GM21528 (cell line): ENCODE measurements around the gene PKNOX1.
"Not testable (repeated sequence)": the region's sequence is repeated elsewhere in the genome, so short reads cannot be mapped to it uniquely, and the experiment has no call there.

Experiments
- ATAC-seq: cut with Tn5 transposase; IDR thresholded peaks from one replicate; pipeline ENCODE4 v1.9.1; 2021; ENCODE audit warnings: mild to moderate bottlenecking, moderate library complexity; ENCODE audit not compliant: unreplicated experiment, low FRiP score

Gene PKNOX1

DNA sequence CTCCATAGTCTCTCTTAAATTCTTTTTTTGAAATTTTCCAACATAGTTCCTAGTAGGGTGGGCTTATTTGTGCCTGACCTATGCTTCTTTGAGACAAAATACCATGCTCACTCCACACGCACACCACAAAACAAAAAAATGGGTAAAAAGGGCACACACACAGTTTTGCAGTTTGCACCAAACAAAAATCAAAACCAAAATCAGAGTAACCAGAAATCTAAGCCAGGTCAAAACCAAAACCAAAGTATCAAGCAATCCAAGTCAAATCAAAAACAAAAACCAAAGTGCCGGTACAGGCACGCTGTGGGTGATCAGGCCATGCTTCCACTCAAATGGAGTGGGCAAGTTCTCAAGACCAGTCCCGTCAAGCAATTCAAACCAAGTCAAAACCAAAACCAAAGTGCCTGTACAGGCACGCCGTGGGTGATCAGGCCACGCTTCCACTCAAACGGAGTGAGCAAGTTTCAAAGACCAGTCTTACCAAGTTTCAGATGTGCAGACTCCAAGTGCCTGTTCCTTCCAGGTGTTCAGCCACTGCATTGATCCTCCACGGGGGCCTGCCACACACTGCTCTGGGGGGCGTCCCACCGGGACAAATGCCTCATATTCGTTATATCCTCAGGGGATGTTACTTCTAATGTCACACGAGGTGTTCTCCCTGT, 25.1 kb upstream of the PKNOX1 start:
- ATAC-seq, result not testable (repeated sequence)

DNA sequence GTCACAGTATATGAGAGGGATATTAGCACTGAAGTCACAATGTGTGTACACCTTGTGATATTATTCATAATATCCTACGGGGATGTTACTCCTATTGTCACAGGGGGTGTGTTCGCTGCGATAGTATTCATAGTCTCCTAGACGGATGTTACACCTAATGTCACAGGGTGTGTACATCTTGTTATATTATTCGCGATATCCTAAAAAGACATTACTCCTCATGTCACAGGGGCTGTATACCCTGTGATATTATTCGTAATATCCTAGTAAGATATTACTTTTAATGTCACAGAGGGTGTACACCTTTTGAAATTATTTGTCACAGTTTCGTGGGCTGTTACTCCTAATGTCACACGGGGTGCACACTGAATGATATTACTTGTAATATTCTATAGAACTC, 23.2 kb upstream of the PKNOX1 start:
- ATAC-seq, result not testable (repeated sequence)

DNA sequence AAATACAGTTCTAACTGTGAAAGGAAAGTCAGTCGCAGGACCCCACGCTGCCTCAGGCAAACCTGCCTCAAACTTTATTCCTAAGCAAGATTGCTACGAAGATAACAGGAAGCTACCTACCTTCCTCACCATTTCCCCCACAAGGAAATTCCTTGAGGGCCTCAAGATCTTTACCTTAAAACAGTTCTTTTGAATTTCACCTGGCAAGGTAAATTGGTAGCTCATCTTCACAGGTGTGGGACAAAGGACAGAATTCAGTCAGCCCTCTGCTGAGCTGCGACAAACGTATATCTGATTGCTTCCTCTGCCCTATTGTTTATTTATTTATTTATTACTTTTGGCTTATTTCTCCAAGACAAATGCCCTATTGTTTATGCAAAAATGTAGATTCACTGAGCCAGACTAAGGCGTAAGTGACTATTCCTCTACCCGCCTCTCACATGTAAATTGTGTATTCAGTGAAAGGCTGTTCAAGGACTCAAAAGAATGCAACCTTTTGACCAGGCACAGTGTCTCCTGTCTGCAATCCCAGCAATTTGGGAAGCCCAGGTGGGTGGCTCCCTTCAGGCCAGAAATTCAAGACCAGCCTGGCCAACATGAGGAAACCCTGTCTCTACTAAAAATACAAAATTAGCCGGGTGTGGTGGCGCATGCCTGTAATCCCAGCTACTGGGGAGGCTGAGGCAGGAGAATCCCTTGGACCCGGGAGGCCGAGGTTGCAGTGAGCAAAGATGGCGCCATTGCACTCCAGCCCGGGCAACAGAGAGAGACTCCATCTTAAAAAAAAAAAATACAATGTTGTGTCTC, 17.3 kb upstream of the PKNOX1 start:
- ATAC-seq, result peak; percentile 95

DNA sequence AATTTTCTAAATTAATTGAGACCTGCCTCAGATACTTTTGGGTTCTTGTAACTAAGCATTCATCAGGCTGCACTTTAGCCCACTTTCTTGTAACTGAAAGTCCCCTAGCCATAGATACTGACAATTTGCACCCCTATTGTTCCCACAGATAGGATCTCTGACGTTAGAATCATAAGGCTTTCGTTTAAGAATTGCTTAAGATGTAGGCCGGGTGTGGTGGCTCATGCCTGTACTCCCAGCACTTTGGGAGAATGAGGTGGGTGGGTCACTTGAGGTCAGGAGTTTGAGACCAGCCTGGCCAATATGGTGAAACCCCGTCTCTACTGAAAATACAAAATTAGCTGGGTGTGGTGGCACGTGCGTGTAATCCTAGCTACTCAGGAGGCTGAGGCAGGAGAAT, 16.2 kb upstream of the PKNOX1 start:
- not testable (repeated sequence) for ATAC-seq

DNA sequence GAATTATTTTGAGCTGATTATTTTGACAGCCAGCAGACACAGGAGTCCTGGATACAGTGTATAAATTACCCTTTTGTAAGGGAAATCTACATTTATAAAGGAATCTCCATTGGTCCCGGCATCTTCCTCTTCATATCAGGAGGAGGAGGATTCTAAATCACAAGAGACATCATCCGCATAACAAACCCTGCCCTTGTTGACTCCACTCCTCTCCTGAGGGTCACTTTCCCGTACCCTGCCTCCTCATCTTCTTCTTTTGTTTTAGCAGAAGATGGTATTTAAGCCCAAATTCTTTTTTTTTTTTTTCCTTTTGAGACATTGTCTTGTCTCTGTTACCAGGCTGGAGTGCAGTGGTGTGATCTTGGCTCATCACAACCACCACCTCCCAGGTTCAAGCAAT, 14.6 kb upstream of the PKNOX1 start:
- no peak for ATAC-seq

DNA sequence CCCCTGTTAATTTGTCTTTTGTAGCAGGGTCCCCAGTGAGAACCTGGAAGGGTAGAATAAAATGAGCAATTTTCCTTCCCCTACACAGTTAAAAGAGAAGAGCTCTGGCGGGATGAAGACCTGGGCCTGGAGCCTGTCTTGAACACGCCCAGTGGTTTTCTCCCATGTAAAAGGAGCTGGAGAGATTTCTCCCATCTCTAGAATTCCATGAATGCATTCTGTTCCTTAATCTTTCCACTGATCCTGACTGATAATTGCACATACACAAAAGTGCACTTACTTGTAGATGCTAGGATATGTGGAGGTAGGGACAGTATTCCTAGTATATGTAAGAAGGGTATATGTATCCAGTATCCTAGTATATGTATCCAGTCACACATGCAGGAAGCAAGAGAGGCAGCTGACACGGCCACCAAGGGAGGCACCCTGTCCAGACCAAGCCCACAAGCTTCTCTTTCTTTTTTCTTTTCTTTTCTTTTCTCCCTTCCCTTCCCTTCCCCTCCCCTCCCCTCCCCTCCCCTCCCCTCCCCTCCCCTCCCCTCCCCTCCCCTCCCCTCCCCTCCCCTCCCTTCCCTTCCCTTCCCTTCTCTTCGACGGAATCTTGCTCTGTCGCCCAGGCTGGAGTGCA, 11.9 kb upstream of the PKNOX1 start:
- no peak for ATAC-seq

DNA sequence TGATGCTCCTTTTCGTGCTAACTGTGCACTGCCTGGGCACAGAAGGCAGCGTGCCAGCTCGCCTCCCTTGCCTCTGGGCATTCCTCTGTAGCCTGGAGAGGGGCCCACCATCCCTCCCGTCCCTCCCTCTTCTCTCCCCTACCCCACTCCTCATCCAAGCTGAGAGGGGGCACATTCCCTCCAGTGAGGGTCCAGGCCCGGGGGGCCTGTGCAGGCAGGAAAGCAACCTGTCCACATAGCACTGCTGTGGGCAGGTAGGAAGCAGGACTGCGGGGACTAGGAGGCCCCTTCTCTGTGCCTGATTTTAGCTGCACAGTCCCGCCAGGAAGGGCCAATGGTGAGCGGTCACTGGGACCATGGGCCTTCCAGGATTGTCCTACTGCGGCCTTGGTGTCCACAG, 10.3 kb upstream of the PKNOX1 start:
- no peak for ATAC-seq

DNA sequence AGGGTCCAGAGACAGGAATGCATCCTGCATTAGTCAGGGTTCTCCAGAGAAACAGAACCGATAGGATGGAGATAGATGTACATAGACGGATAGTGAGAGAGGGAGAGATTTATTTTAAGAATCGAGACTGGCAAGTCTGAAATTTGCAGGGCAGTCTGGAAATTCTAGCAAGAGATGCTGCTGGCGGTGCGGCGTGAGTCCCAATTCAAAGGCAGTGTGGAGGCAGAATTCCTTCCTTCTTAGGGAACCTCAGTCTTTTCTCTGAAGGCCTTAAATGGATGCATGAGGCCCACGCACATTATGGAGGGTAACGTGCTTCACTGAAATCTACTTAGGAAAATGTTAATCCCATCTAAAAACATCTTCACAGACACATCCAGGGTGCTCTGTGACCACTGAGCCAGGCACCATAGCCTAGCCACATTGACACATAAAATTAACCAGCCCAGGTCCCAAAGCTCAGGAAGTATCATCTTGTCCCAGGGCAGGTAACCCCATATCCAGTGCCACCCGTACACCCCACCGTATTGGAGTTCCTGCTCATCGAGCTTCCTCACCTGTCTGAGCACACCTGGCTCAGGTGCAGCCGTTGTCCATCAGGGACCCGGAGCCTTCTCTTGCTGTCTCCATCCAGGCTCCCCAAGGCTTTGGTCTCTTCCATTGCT, 9.7 kb upstream of the PKNOX1 start:
- no peak for ATAC-seq

DNA sequence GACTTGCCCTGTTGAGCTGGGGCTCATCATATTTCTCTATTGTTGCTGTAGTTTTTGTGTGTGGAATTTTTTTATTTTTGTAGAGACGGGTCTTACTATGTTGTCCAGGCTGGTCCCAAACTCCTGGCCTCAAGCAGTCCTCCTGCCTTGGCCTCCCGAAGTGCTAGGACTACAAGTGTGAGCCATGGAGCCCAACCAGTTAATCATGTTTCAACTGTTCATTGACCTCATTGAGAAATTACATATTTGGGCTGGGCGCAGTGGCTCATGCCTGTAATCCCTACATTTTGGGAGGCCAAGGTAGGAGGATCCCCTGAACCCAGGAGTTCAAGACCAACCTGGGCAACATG, 9.2 kb upstream of the PKNOX1 start:
- no peak for ATAC-seq

DNA sequence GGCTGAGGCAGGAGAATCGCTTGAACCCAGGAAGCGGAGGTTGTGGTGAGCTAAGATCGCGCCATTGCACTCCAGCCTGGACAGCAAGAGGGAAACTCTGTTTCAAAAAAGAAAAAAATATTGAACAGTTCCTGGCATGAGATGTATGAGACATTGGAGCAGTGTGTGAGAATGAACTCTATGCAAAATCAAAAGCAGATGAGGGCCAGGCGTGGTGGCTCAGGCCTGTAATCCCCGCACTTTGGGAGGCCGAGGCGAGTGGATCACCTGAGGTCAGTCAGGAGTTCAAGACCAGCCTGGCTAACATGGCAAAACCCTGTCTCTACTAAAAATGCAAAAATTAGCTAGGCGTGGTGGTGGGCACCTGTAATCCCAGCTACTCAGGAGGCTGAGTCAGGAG, 6.7 kb upstream of the PKNOX1 start:
- ATAC-seq, result not testable (repeated sequence)

DNA sequence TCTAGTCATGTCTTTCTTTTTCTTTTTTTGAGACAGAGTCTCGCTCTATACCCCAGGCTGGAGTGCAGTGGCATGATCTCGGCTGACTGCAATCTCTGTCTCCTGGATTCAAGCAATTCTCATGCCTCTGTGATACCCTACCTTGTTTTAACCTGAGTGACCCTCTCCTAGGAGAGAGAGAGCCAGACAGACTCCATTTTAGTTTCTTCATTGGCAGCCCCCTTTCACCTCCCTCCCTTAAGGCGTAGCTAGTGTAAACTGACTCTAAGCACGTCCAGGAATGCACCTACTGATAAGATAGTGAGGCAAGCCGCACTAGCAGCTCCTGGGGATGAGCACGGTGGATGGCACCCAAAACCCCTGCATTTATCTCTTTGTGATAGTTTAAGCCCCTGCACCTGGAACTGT, 5.2 kb upstream of the PKNOX1 start:
- ATAC-seq, result no peak

DNA sequence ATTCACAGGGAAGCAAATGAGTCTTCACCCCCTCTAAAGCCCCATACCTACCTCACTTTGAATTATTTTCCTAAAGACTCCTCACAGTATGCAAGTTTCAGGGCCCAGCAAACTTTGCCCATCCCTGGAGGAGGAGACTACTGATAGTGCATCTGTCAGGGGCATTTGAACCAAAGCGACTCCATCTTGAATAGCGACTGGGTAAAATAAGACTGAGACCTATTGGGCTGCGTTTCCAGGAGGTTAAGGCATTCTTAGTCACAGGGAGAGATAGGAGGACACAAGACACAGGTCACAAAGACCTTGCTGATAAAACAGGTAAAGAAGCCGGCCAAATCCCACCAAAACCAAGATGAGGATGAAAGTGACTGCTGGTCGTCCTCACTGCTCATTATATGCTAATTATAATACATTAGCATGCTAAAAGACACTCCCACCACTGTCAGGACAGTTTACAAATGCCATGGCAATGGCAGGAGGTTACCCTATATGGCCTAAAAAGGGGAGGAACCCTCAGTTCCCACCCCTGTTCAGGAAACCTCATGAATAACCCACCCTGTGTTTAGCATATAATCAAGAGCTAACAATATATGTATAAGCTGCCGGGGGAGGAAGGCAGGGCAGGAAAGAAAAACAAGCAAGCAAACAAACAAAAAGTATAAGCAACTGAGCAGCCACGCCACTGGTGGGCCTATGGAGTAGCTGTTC, 3.3 kb upstream of the PKNOX1 start:
- ATAC-seq, result no peak

DNA sequence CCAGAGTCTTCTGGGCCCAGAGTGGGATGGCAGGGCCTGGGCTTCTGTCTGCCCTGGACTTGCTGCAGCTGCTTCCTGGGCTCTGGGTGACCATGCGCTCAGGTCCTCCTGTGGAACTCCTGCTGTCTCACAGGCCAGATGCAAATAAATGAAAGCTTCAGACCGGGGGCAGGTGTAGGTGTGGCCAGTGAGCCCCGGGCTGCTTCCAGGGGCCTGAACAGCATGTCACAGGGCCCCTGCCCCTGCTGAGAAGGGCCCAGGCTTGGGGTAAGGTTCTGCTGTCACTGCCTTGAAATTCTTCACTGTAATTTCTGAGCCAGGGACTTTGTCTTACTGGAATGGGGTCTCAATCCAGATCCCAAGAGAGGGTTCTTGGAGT, 2.5 kb upstream of the PKNOX1 start:
- ATAC-seq, result no peak

DNA sequence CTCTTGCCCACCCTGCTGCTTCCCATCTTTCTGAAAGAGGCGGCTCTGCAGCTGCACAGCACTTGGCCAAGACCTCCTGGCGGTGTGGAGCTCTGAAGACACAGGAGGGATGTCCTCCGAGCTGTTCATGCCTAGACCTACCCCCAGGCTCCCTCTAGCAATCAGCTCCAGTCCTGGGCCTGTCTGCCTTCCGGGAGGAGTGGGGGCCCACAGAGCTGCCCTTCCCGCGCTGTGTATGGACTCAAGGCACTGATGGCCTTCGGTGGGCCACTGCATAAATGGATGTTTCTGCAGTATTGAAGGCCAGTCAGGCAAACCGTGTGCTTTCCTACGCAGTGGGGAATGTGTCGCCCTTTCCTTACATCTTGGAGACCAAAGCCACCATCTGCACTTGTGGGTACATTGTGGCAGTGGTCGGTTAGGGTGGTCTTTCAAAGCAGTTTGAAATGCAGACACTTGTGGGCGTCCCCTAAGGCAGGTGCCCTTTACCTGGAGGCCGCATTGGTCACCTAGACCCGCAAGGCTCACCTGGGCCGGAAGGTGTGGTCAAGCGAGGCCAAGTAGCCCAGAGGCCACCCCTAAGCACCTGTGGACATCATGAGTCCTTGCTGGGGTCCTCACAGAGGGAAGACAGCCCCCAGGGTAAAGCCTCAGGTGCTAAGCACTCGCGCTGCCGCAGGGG, 912 bp upstream of the PKNOX1 start:
- ATAC-seq, result no peak

DNA sequence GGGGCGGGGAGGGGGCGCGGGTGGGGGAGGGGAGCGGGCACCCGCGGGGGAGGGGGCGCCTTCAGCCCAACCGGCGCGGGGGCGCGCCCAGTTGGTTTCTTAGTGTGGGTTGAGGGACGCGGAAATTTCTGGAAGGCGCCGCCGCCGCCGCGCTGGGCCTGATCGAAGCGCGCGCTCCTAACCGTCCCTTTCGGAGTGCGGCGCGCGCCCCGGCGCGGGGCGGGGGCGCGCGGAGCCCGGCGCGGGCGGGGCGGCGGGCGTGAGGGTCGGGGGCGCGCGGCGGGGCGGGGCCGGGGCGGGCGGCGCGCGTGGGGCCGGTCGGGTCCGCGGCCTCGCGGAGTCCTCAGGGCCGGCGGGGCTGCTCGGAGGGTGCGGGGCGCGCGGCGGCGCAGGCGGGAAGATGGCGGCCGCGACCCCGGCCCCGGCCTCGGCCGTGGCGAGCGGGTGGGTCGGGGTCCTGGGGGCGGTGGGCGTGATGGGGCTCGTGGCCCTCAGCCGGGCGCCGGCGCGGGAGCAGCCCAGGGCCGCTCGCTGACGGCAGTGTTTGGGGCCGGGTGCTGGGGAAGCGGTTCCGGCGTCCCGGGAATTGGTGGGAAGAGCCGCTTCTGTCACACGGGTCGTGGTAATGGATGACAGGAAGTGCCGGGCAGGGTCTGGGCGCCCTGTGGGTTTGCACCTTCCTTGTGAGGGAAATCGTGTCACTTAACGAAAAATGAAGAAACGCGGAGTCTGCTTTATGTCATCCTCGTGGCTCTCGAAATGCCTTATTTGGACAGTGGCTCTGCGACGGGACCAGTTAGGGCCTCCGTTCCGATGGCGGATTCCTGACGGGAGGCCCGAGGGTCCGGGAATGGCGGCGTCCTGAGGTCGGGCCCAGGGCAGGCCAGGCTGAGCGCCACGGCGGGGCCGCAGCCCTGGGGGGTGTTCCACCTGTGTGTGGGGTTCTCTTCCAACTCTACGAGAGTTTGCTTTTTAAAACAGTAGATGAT, 764 bp downstream of the PKNOX1 start:
- ATAC-seq, result peak; percentile 29

DNA sequence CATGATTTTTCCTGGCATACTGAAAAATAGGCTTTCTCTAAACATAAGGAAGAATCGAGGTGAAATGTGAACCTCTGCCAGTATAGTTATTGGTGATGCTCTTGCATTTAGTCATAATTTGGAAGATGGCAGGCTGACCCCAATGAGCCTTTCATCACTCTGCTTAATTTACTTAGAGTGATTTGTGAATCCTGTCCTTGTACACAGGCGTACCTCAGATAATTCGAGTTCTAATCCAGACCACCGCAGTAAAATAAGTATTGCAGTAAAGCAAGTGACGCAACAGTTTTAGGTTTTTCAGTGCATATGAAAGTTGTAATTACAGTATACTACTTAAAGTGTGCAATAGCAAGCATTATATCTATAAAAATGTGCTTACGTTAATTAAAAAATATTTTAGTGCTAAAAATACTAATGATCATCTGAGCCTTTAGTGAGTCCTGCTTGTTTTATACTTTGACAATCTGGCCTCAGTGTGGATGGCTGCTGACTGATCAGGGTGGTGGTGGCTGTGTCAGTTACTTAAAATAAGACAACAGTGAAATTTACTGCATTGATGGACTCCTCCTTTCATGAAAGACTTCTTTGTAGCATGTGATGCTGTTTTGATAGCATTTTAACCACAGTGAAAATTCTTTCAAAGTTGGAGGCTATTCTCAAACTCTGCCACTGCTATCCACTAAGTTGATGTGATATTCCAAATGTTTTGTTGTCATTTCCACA, 1.7 kb downstream of the PKNOX1 start:
- ATAC-seq, result no peak

DNA sequence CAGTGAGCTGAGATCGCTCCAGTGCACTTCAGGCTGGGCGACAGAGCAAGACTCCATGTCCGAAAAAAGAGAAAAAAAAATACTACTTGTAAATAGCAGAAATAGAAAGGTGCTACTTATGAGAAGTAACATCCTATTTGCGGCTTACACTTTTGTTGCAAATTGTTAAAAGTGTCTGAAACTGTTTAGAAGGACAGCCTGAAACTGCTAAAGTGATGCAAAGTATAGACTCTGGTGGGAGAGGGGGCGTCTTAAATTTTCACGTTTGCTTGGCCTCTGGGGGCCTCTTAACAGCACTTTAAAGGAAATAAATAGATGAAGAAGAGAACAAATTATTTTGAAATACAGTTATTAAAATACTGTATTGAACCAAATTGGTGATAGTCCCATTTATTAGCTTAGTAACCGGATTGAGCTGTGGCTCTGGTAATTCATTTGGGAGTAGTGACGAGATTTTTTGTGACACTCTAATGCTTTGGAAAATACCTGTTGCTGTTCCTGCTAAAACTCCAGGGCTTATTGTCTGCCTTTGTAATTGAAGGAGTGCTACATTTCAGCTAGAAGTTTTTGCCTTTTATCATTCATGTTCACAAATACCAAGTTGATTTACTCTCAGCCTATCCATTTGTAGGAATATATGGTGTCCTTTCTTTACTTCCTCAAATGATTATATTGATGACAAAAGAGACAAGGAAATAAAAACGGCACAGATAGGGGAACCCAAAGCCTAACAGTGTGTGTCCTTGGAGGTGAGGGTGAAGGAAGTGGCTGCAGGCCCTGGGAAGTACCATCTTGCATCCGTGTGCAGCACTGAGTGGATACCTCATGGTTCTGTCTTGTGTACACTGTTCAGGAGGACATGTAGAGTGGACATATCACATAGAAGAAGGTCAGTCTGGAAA, 6.2 kb downstream of the PKNOX1 start:
- no peak for ATAC-seq

DNA sequence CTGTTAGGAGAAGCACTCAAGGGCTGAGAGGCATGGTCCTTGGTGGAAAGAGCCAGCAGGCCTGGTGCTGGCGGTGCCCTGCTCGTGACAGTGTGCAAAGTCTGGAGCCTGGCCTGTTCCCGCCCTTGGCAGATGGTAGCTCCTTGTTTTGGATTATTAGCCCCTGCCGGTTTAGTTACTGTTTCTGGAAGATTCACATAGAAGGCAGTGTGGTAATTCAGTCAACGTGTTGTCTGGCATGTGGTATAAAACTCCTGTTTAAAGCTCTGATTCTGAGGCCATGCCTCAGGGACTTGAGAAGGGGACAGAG, 6.8 kb downstream of the PKNOX1 start:
- ATAC-seq, result no peak
